HEK293 (cell line): ENCODE measurements around the gene CPAMD8.

Experiments used
- RBAK ChIP-seq: fragments of 450-650 bp; formaldehyde crosslinking; IDR thresholded peaks from 2 replicates; pipeline ENCODE4 v1.5.1; 2016; ENCODE audit warnings: missing biosample characterization, missing genetic modification characterization
- ZNF248 ChIP-seq: fragments of 450-650 bp; formaldehyde crosslinking; IDR thresholded peaks from 2 replicates; pipeline ENCODE4 v1.5.1; 2017; ENCODE audit warnings: missing biosample characterization, missing genetic modification characterization
- ZNF274 ChIP-seq, 2 experiments: fragments of 200-500 bp in 1 of 2; fragments of 450-650 bp in 1 of 2; sonication (Bioruptor generic) in 1 of 2; formaldehyde crosslinking in 1 of 2; IDR thresholded peaks; 2 replicates each; pipeline versions ENCODE4 v1.5.1 to v1.6.1; 2014 to 2016; ENCODE audit warnings: borderline replicate concordance in 1 of 2, inconsistent platforms in 1 of 2, low read length in 1 of 2, missing biosample characterization in 1 of 2, missing genetic modification characterization in 1 of 2
- ZNF571 ChIP-seq: fragments of 450-650 bp; formaldehyde crosslinking; IDR thresholded peaks from 2 replicates; pipeline ENCODE4 v1.5.0; 2017; ENCODE audit warnings: missing biosample characterization, missing genetic modification characterization
- ZNF830 ChIP-seq: fragments of 450-650 bp; IDR thresholded peaks from 2 replicates; pipeline ENCODE4 v1.5.0; 2018; ENCODE audit warnings: missing biosample characterization, missing genetic modification characterization, low read depth, mild to moderate bottlenecking, moderate library complexity
- TF ChIP-seq, protein P1 (sequence below): fragments of 450-650 bp; formaldehyde crosslinking; IDR thresholded peaks from 2 replicates; pipeline ENCODE4 v1.5.1; 2016; ENCODE audit warnings: missing biosample characterization, missing genetic modification characterization

GRCh38 chr19:16945762-16946465 is 80.7 kb downstream of the CPAMD8 start:
- TF ChIP-seq ZNF571 (tag by site-specific recombination) (no peak), ZNF248 (tag by site-specific recombination) (no peak), RBAK (tag by site-specific recombination) (no peak), ZNF830 (tag by site-specific recombination) (no peak), ZNF274 (IDR thresholded peaks at IDR 0.05; ENCODE audit: low read length) (no peak), ZNF274 (tag by site-specific recombination; IDR thresholded peaks at IDR 0.05; ENCODE audit: borderline replicate concordance) (no peak)
- TF ChIP-seq, protein P1, sequence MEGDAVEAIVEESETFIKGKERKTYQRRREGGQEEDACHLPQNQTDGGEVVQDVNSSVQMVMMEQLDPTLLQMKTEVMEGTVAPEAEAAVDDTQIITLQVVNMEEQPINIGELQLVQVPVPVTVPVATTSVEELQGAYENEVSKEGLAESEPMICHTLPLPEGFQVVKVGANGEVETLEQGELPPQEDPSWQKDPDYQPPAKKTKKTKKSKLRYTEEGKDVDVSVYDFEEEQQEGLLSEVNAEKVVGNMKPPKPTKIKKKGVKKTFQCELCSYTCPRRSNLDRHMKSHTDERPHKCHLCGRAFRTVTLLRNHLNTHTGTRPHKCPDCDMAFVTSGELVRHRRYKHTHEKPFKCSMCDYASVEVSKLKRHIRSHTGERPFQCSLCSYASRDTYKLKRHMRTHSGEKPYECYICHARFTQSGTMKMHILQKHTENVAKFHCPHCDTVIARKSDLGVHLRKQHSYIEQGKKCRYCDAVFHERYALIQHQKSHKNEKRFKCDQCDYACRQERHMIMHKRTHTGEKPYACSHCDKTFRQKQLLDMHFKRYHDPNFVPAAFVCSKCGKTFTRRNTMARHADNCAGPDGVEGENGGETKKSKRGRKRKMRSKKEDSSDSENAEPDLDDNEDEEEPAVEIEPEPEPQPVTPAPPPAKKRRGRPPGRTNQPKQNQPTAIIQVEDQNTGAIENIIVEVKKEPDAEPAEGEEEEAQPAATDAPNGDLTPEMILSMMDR (tag by site-specific recombination) = no peak
